GF-D8 (cell line): Measurements from ENCODE around the gene PRSS2.
A peak's percentile ranks its signal among the peaks of the same experiment; 100 is the strongest.
"Not testable (repeated sequence)": the region's sequence is repeated elsewhere in the genome, so short reads cannot be mapped to it uniquely, and the experiment has no call there.

Experiments
- DNase-seq: peaks from one replicate; lab custom pipeline; 2025; lab: John Stamatoyannopoulos, UW

Gene PRSS2

DNA sequence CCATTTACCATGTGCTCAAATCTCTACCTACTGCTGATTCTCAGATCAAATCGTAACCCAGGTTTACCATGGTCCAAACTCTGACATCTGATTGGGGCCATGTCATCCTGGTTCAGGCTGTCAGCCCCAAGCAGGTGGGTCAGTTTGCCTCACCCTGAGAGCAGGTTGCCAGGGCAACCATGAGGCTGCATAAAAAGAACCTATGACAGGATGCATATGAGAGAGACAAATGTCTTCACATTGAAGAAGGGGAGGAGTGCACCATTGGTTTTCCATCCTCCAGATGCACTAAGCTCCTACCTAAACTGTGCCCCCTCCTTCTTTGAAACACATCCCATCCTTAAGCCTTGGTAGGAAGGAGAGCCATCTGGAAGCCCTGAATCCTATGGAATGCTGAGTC lies 11.3 kb upstream of the PRSS2 start:
- DNase-seq, result no peak

GRCh38 chr7:142760071-142760642 lies 10.6 kb upstream of the PRSS2 start:
- DNase-seq, result no peak

GRCh38 chr7:142761606-142762005 lies 9.2 kb upstream of the PRSS2 start:
- DNase-seq, result not testable (repeated sequence)

DNA sequence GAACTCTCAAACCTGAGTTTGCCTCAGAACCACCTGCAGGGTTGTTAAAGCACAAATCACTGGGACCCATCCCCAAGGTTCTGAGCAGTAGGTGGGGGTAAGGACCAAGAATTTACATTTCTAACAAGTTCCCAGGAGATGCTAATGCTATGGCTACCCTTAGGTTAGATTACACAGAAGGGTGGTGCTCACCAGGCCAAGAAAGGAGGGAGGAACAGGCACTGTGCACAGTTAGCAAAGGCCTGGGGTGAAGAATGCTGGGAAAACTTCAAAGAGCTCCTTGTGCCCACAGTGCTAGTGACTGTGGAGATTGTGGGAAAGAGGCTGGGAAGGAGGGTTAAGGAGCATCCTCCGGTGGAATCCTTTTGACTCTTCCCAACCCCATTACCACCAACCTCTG lies 8.7 kb upstream of the PRSS2 start:
- DNase-seq, result no peak

GRCh38 chr7:142767451-142767850 lies 3.3 kb upstream of the PRSS2 start:
- DNase-seq, result no peak

GRCh38 chr7:142767861-142768260 lies 2.9 kb upstream of the PRSS2 start:
- DNase-seq, result no peak

- not testable (repeated sequence) for DNase-seq
These were observed 1.9 kb upstream of the PRSS2 start for GRCh38 chr7:142768885-142769284.

DNA sequence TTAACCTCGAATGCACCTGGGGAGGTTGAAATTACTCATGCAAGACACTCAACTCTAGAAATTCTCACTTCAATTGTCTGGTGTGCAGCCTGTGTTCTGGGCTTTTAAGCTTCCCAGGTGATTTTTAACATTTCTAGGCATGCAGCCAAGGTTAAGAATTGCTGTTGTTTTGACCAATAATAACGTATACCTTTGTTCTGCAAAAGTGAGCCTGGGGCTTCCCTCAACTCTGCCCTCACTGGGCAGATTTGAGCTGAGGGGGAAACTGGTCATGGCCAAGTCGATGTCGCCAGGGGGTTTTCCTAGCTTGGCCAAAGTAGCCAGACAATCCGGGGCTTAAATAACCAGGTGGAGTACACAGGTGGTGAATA lies 568 bp downstream of the PRSS2 start:
- no peak for DNase-seq

- no peak for DNase-seq
These were observed 1.3 kb downstream of the PRSS2 start for GRCh38 chr7:142772051-142772450.

- DNase-seq, result no peak
These were observed 1.9 kb downstream of the PRSS2 start for GRCh38 chr7:142772673-142773072.

DNA sequence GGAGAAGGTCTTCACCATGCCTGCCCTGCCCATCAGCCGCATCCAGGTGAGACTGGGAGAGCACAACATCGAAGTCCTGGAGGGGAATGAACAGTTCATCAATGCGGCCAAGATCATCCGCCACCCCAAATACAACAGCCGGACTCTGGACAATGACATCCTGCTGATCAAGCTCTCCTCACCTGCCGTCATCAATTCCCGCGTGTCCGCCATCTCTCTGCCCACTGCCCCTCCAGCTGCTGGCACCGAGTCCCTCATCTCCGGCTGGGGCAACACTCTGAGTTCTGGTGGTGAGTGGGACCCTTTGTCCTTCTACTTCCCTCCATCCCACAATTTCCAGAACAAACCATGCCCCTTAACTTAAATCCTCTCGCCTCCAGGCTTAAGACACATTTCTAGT lies 2.5 kb downstream of the PRSS2 start:
- DNase-seq, result no peak

GRCh38 chr7:142773937-142774744 lies 3.4 kb downstream of the PRSS2 start:
- no peak for DNase-seq

GRCh38 chr7:142774826-142775225 lies 4.1 kb downstream of the PRSS2 start:
- DNase-seq, result no peak

GRCh38 chr7:142775351-142776115 lies 4.8 kb downstream of the PRSS2 start:
- DNase-seq, result not testable (repeated sequence)

- no peak for DNase-seq
These were observed 5.6 kb downstream of the PRSS2 start for GRCh38 chr7:142776206-142776844.

DNA sequence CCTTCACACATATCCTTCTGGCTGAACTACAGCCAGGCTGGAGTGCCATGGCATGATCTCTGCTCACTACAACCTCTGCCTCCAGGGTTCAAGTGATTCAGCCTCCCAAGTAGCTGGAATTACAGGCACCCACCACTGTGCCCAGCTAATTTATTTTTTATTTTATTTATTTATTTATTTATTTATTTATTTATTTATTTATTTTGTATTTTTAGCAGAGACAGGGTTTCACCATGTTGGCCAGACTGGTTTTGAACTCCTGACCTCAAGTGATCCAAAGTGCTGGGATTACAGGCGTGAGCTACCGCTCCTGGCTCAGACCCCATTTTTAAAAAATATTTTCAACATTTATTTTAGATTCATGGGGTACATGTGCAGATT lies 6.1 kb downstream of the PRSS2 start:
- DNase-seq, result not testable (repeated sequence)

- no peak for DNase-seq
These were observed 6.5 kb downstream of the PRSS2 start for GRCh38 chr7:142777318-142777717.

DNA sequence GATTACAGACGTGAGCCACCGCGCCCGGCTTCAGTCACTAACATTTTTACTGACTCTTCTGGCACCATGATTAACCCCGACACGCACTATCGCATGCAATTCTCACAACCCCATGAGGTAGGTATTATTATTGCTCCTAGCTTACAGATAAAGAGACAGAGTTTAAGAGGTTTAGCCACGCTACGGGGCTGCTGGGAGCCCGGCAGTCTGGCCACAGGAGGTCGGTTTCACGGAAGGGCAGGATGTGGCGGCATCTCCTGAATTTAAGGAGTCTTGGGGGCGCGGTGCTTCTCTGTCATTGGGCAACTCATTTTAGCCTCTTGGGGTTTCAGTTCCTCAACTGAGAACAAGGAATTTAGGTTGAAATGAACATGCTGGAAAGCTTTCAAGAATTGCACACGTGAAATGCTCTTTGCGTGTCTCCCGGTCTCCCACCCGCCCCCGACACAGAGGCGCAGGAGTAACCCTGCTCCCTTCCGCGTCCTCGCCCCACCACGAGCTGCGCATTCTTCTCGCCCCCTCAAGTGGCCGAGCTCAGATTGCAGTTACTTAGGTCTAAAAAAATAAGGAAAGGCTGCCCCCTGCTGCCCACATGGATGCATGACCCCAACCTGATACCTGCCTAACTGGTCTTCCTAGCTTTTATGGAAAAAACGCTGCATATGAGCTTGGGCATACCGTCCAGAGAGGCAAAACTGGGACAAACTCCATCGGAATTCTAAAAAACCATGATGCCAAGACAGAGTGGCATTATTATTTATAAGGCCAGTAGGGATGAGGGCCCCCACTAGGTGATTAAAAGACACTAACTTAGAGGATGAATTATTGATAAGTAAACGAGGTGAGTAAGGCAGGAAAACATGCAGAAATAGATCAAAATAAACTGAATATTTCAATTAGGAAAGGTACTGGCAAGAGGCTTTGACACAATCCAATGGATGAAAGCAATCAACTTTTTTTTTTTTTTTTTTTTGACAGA lies 12.4 kb downstream of the PRSS2 start:
- peak; percentile 81 for DNase-seq

DNA sequence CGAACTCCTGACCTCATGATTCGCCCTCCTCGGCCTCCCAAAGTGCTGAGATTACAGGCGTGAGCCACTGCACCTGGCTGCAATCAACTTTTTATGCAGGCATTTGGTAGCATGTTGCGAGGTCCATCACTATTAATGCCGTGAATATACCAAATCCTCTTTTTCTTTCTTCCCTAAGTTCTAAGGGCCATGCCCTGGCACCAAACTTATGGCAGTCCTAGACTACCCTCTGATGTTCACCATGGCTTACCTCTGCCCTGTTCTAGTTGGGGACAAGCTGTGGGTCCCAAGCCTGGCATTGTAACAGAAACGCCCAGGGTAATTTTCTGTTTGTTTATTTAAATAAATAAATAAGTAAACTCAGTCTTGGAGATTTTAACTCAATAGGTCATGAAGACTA lies 13.3 kb downstream of the PRSS2 start:
- DNase-seq, result peak; percentile 39

DNA sequence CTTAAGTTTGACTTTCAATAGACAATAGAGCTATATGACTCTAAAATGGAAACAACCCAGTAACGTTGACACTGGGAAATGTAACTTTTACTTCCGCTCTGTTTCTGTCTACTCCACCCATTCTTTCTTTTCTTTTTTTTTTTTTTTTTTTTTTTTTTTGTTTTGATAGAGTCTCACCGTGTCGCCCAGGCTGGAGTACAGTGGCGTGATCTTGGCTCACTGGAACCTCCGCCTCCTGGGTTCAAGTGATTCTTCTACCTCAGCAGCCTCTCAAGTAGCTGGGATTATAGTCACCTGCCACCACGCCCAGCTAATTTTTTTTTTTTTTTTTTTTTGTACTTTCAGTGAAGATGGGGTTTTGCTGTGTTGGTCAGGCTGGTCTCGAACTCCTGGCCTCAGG lies 13.9 kb downstream of the PRSS2 start:
- DNase-seq, result no peak

DNA sequence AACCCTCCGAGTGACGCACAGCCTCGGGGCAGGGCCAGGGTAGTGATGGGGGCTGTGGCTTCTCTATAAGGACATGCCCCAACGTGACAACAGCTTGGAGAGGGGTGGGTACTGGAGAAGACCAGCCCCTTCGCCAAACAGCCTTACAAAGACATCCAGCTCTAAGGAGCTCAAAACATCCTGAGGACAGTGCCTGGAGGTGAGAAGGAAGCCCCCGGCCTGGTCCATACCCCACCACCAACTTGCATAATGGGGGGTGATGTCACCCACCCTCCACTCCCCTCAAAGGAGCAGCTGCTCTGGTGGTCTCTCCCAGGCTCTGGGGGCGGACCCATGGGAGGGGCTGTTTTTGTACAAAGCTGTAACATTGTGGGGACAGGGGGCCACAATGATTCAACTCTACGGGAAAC lies 15.1 kb downstream of the PRSS2 start:
- no peak for DNase-seq
